Upper lobe of left lung (tissue), 6 donors: ENCODE results near the gene C16orf54. TPM values are rescaled to one million over a fixed set of nuclear protein-coding genes. Genes with fewer than 3 reads are reported as not detected.
A peak's percentile ranks its signal among the peaks of the same experiment; 100 is the strongest.
"Not testable (repeated sequence)": the region's sequence is repeated elsewhere in the genome, so short reads cannot be mapped to it uniquely, and the experiment has no call there.

Source experiments
- ATAC-seq, 2 donors: fragments of 200-7000 bp; cut with Tn5 transposase; one replicate each; pipeline ENCODE4 v1.9.1; 2022; ENCODE audit warnings: mild to moderate bottlenecking in 2 of 2, moderate library complexity in 2 of 2; ENCODE audit not compliant: low FRiP score in 2 of 2
- DNase-seq, 2 donors: peaks; one replicate each; pipeline ENCODE4 v3.0.0-alpha.2; 2019 to 2020
- H3K27ac ChIP-seq, 4 donors: fragments of 200-600 bp; sonication (generic); one replicate each; pipeline ENCODE4 v1.5.1; 2016 to 2019
- H3K27me3 ChIP-seq, 4 donors: fragments of 200-600 bp; sonication (generic); one replicate each; pipeline ENCODE4 v1.5.1; 2017 to 2019
- H3K36me3 ChIP-seq, 4 donors: fragments of 200-600 bp; sonication (generic); one replicate each; pipeline ENCODE4 v1.5.1; 2016 to 2019
- H3K4me1 ChIP-seq, 4 donors: fragments of 200-600 bp; sonication (generic); one replicate each; pipeline ENCODE4 v1.5.1; 2018 to 2019
- H3K4me3 ChIP-seq, 4 donors: fragments of 200-600 bp; sonication (generic); one replicate each; pipeline ENCODE4 v1.5.1; 2017 to 2019; ENCODE audit warnings: mild to moderate bottlenecking in 2 of 4, moderate library complexity in 1 of 4
- H3K9me3 ChIP-seq, 4 donors: fragments of 200-600 bp; sonication (generic); one replicate each; pipeline ENCODE4 v1.5.1; 2018 to 2019
- CTCF ChIP-seq, 6 experiments: fragments of 450-650 bp in 4 of 6; fragments of 200-600 bp in 2 of 6; sonication (generic) in 2 of 6; IDR thresholded peaks; one replicate each; pipeline ENCODE4 v1.5.1; 2016 to 2019; ENCODE audit warnings: antibody characterized with exemption in 6 of 6
- EP300 ChIP-seq, 4 donors: sonication (generic); formaldehyde crosslinking; IDR thresholded peaks; one replicate each; pipeline ENCODE4 v1.5.1; 2017; ENCODE audit warnings: antibody characterized with exemption in 4 of 4, control low read depth in 2 of 4
- POLR2A ChIP-seq, 4 donors: fragments of 450-650 bp; IDR thresholded peaks; one replicate each; pipeline ENCODE4 v1.5.1; 2016 to 2017; ENCODE audit warnings: antibody characterized with exemption in 4 of 4, mild to moderate bottlenecking in 2 of 4
- POLR2AphosphoS5 ChIP-seq, 2 donors: sonication (generic); formaldehyde crosslinking; IDR thresholded peaks; one replicate each; pipeline ENCODE4 v1.5.1; 2017; ENCODE audit warnings: antibody characterized with exemption in 2 of 2
- WGBS, 2 donors: methylation state at CpG; one replicate each; pipeline ENCODE4 v1.1.5; 2017 to 2018; 5-methylcytosine and 5-hydroxymethylcytosine counted together
- total RNA-seq, 6 donors: library from RNA; depleted of rRNA in 4 of 6; stranded (reverse); fragments of >200 nt in 4 of 6; gene quantifications; one replicate each; pipeline versions ENCODE4 v1.1.0 to v1.2.1, GENCODE V29; 2016 to 2021
- donor health status: DM: no; HTN: no; CAD: no; lungs with moderate emphysema.
- donor health status: DM: no; HTN: yes; CAD: no; lungs with severe emphysema.

The C16orf54 gene
- total RNA-seq, 6 donors from 2014 or later, result 2.4 to 17.3 (median 7.5) TPM

GRCh38 chr16:29747947-29748759 lies 2.4 kb upstream of the C16orf54 start:
- TF ChIP-seq CTCF (IDR thresholded peaks at IDR 0.05), result no peak
- TF ChIP-seq POLR2A (IDR thresholded peaks at IDR 0.05), result no peak
- no peak for TF ChIP-seq EP300 (IDR thresholded peaks at IDR 0.05)
- TF ChIP-seq POLR2AphosphoS5 (IDR thresholded peaks at IDR 0.05), result no peak
- Histone ChIP-seq H3K4me1 (no peaks in the 10 kb centered on the region), H3K4me3 (no peak overlapping the region), H3K27ac (no peak overlapping the region), H3K36me3 (no peaks in the 10 kb centered on the region), H3K9me3 (no peaks in the 10 kb centered on the region), H3K27me3 (no peaks in the 10 kb centered on the region)
- no peak for ATAC-seq
- peak in 1 of 2 donors; percentile 79 for DNase-seq
- WGBS, 2 donors, result 95 to 96% methylated on average over 14 to 21 of the region's 30 CpGs

GRCh38 chr16:29746518-29746917 lies 728 bp upstream of the C16orf54 start:
- peak overlapping the region in 3 of 4 donors; percentile 46 to 60 (median 47) for H3K4me3 ChIP-seq
- not testable (repeated sequence) for H3K4me1 ChIP-seq

DNA sequence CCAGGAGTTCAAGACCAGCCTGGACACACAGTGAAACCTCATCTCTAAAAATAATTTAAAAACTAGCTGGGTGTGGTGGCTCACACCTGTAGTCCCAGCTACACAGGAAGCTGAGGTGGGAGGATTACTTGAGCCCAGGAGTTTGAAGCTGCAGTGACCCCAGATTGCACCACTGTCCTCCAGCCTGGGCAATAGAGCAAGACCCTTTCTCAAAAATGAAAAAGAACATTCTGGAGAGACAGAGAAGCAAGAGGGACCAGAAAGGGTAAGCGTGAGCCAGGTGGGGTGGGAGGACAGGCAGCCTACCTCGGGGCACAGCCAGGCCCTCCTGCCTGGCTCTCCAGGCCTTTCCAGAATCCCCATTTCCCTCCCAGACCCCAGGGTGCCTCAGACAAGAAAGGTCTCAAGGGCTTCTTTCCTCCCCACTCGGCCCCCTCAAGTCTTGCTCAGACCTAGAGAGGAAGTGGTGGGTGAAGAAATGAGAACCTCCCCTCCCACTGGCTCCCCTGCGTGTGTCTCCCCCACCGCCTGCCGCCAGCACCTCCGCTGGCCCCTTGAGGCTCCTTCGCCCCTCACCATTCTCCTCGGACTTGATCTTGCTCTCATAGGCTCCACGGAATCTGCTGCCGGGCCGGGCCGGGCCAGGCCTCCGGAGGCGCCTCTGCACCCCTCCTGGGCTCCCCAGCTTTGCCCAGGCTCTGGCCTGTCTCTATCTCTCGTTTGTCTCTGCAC lies 503 bp downstream of the C16orf54 start:
- TF ChIP-seq CTCF (IDR thresholded peaks at IDR 0.05), result no peak
- no peak for TF ChIP-seq EP300 (IDR thresholded peaks at IDR 0.05)
- TF ChIP-seq POLR2A (IDR thresholded peaks at IDR 0.05), result no peak
- TF ChIP-seq POLR2AphosphoS5 (IDR thresholded peaks at IDR 0.05), result no peak
- Histone ChIP-seq H3K27me3 (no peaks in the 10 kb centered on the region), H3K9me3 (no peaks in the 10 kb centered on the region), H3K4me1 (no peaks in the 10 kb centered on the region), H3K27ac (peak overlapping the region; percentile 58 to 88 (median 76)), H3K36me3 (no peaks in the 10 kb centered on the region), H3K4me3 (peak overlapping the region in 3 of 4 donors; percentile 46 to 60 (median 47))
- 44 to 60% methylated on average over 16 of the region's 16 CpGs for WGBS, 2 donors
- ATAC-seq, result peak; percentile 56 to 74
- peak; percentile 45 to 84 for DNase-seq

More at GRCh38 chr16:29746518-29746917, 728 bp upstream of the C16orf54 start:
- not testable (repeated sequence) for H3K27me3 ChIP-seq, H3K9me3 ChIP-seq, DNase-seq, H3K36me3 ChIP-seq, ATAC-seq
- 58 to 62% methylated on average over 4 of the region's 4 CpGs for WGBS, 2 donors
- H3K27ac ChIP-seq, result peak overlapping the region in 3 of 4 donors; percentile 46 to 88 (median 74)

GRCh38 chr16:29744541-29745101 lies 1.2 kb downstream of the C16orf54 start:
- peak overlapping the region; percentile 58 to 88 (median 76) for H3K27ac ChIP-seq
- H3K36me3 ChIP-seq, result no peaks in the 10 kb centered on the region
- 82 to 90% methylated on average over 15 to 17 of the region's 20 CpGs for WGBS, 2 donors
- DNase-seq, result peak in 1 of 2 donors; percentile 74
- TF ChIP-seq POLR2AphosphoS5 (IDR thresholded peaks at IDR 0.05), result no peak
- TF ChIP-seq CTCF (IDR thresholded peaks at IDR 0.05), result no peak
- no peaks in the 10 kb centered on the region for H3K9me3 ChIP-seq
- no peaks in the 10 kb centered on the region for H3K4me1 ChIP-seq
- ATAC-seq, result no peak
- peak overlapping the region in 3 of 4 donors; percentile 46 to 60 (median 47) for H3K4me3 ChIP-seq
- H3K27me3 ChIP-seq, result no peaks in the 10 kb centered on the region
